K562 (cell line): ENCODE data around the gene ANO6. TPM values are rescaled to one million over a fixed set of nuclear protein-coding genes. Genes with fewer than 3 reads are reported as not detected.

Experiments
- ARID2 ChIP-seq: fragments of 450-650 bp; IDR thresholded peaks from 2 replicates; pipeline ENCODE4 v1.6.1; 2017; ENCODE audit warnings: antibody characterized with exemption, mild to moderate bottlenecking
- BCOR ChIP-seq: fragments of 450-650 bp; IDR thresholded peaks from 2 replicates; pipeline ENCODE4 v1.6.1; 2016
- CBFA2T2 ChIP-seq: fragments of 450-650 bp; conservative IDR thresholded peaks from 2 replicates; pipeline ENCODE4 v1.6.1; 2017; ENCODE audit warnings: mild to moderate bottlenecking
- ETV1 ChIP-seq: fragments of 450-650 bp; conservative IDR thresholded peaks from 2 replicates; pipeline ENCODE4 v1.6.1; 2016; ENCODE audit warnings: missing genetic modification characterization, control low read depth, low read depth, missing compliant biosample characterization
- HDAC2 ChIP-seq: fragments of 450-650 bp; IDR thresholded peaks from 2 replicates; pipeline ENCODE4 v1.6.1; 2016; ENCODE audit warnings: mild to moderate bottlenecking
- JUN ChIP-seq, 2 experiments: sonication (generic) in 1 of 2; formaldehyde crosslinking in 1 of 2; IDR thresholded peaks; 2 replicates each; pipeline versions ENCODE4 v1.6.1 to v1.8.0; 2012 to 2022; ENCODE audit warnings: borderline replicate concordance in 2 of 2, mild to moderate bottlenecking in 2 of 2, improper control_type of control experiment in 1 of 2, low read depth in 1 of 2, low read length in 1 of 2, missing genetic modification reagents in 1 of 2
- KLF13 ChIP-seq: fragments of 450-650 bp; IDR thresholded peaks from 2 replicates; pipeline ENCODE4 v1.6.1; 2016; ENCODE audit warnings: missing genetic modification characterization, low read depth, mild to moderate bottlenecking, missing compliant biosample characterization, moderate library complexity, borderline replicate concordance
- KLF16 ChIP-seq: IDR thresholded peaks from 2 replicates; pipeline ENCODE4 v1.6.1; 2016; ENCODE audit warnings: antibody characterized with exemption
- RCOR1 ChIP-seq, 2 experiments: IDR thresholded peaks; 2 replicates each; pipeline ENCODE4 v1.6.1; 2012; ENCODE audit warnings: low read depth in 2 of 2, low read length in 2 of 2, borderline replicate concordance in 1 of 2, improper control_type of control experiment in 1 of 2
- SMARCA4 ChIP-seq: fragments of 450-650 bp; IDR thresholded peaks from 2 replicates; pipeline ENCODE4 v1.6.1; 2016
- SMARCC2 ChIP-seq: fragments of 450-650 bp; IDR thresholded peaks from 2 replicates; pipeline ENCODE4 v1.6.1; 2017; ENCODE audit warnings: antibody characterized with exemption, moderate library complexity, mild to moderate bottlenecking, low read depth
- STAT5A ChIP-seq: IDR thresholded peaks from 2 replicates; pipeline ENCODE4 v1.6.1; 2012; ENCODE audit warnings: low read length, inconsistent platforms, borderline replicate concordance
- TAL1 ChIP-seq: fragments of 450-650 bp; IDR thresholded peaks from 2 replicates; pipeline ENCODE4 v1.6.1; 2016; ENCODE audit warnings: mild to moderate bottlenecking
- TFAM ChIP-seq: fragments of 250-450 bp; sonication (Bioruptor Pico); conservative IDR thresholded peaks from 2 replicates; pipeline ENCODE4 v1.5.0; 2021; ENCODE audit warnings: mild to moderate bottlenecking, moderate library complexity
- polyA plus RNA-seq, 8 experiments: library from polyadenylated mRNA; depleted of rRNA in 4 of 8; stranded (reverse) in 5 of 8; unstranded in 3 of 8; fragments of >200 nt; fragmentation: Nextera tagmentation in 2 of 8; fragmentation: Illumina TruSeq in 1 of 8; extraction: Ambion mirVana in 2 of 8; extraction: Trizol in 1 of 8; gene quantifications; 2 replicates each; pipeline versions ENCODE4 v1.2.1 to v1.2.3, GENCODE V29; 2011 to 2014; ENCODE audit warnings: inconsistent platforms in 1 of 8, missing spikeins in 1 of 8
- total RNA-seq, 7 experiments: library from RNA; depleted of rRNA in 6 of 7; stranded (reverse); fragments of >200 nt in 6 of 7; fragmentation: Illumina TruSeq in 2 of 7; extraction: Trizol in 2 of 7; gene quantifications; 2 replicates each; pipeline versions ENCODE4 v1.2.1 to v1.2.3, GENCODE V29; 2011 to 2021; ENCODE audit warnings: low replicate concordance in 1 of 7
- TF ChIP-seq, protein P1 (sequence below), 2 experiments: fragments of 450-650 bp; formaldehyde crosslinking in 1 of 2; IDR thresholded peaks; 2 replicates each; pipeline versions ENCODE4 v1.4.0 to v1.6.1; 2014 to 2020; ENCODE audit warnings: mild to moderate bottlenecking in 2 of 2, borderline replicate concordance in 1 of 2, low read depth in 1 of 2
- TF ChIP-seq, protein P2 (sequence below), 2 experiments: fragments of 450-650 bp in 1 of 2; sonication (generic) in 1 of 2; formaldehyde crosslinking in 1 of 2; IDR thresholded peaks in 1 of 2; conservative IDR thresholded peaks in 1 of 2; 2 replicates each; pipeline versions ENCODE4 v1.6.1 to v1.8.1; 2016 to 2023; ENCODE audit warnings: mild to moderate bottlenecking in 2 of 2, moderate library complexity in 2 of 2, inconsistent platforms in 1 of 2, missing genetic modification reagents in 1 of 2
- TF ChIP-seq, protein P3 (sequence below): sonication (generic); formaldehyde crosslinking; IDR thresholded peaks from 2 replicates; pipeline ENCODE4 v1.8.0; 2022; ENCODE audit warnings: mild to moderate bottlenecking, missing genetic modification reagents

ANO6 gene
- total and polyA plus RNA-seq, 9 of the 15 experiments (the other 6 are each of a cell fraction or from before 2014, with no cell fraction given): 3.5 to 24.7 (median 20.3) TPM

DNA sequence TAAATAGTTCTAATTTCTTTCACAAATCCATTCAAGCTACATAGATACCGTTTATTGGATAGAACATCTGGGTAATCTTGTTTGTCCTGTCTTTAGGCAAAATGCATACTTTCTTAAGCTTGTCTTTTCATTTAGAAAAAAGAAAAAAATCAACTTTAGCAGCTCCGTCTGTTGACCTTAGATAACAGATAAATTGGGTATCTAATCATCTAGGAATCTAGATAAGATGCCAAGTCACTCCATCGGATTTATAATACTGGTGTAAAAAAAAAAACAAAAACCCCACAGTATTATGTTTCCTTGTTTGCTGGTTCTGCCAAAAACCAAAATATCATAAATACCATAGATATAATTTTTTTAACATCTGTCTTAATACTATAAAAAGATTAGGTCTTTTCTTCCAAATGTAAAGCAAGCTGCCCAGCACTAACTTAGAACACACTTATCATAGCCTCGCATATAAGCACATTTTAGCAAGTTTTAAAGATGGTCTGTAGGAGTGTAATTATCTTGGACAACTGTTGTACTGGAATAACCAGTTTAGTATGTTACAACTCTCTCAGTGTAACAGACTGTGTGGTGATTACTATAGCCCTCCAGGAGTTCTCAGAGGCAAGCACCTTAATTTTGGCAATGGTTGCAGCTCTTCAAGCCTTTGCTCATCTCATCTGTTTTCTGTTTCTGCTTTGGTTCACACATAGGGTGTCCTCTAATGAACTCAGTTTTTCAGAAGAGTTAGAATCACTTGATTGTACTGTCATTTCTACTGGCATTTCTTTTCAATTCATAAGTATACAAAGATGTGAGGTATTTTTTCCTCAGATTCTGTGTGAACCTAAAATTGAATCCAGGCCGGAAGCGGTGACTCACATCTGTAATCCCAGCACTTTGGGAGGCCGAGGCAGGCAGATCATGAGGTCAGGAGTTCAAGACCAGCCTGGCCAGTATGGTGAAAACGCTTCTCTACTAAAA, 83.1 kb downstream of the ANO6 start (continued):
- TF ChIP-seq, protein P1, sequence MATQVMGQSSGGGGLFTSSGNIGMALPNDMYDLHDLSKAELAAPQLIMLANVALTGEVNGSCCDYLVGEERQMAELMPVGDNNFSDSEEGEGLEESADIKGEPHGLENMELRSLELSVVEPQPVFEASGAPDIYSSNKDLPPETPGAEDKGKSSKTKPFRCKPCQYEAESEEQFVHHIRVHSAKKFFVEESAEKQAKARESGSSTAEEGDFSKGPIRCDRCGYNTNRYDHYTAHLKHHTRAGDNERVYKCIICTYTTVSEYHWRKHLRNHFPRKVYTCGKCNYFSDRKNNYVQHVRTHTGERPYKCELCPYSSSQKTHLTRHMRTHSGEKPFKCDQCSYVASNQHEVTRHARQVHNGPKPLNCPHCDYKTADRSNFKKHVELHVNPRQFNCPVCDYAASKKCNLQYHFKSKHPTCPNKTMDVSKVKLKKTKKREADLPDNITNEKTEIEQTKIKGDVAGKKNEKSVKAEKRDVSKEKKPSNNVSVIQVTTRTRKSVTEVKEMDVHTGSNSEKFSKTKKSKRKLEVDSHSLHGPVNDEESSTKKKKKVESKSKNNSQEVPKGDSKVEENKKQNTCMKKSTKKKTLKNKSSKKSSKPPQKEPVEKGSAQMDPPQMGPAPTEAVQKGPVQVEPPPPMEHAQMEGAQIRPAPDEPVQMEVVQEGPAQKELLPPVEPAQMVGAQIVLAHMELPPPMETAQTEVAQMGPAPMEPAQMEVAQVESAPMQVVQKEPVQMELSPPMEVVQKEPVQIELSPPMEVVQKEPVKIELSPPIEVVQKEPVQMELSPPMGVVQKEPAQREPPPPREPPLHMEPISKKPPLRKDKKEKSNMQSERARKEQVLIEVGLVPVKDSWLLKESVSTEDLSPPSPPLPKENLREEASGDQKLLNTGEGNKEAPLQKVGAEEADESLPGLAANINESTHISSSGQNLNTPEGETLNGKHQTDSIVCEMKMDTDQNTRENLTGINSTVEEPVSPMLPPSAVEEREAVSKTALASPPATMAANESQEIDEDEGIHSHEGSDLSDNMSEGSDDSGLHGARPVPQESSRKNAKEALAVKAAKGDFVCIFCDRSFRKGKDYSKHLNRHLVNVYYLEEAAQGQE (IDR thresholded peaks at IDR 0.05; ENCODE audit: borderline replicate concordance): no peak
- TF ChIP-seq, protein P1 (CRISPR knock-in tag; IDR thresholded peaks at IDR 0.05; ENCODE audit: low read depth): no peak
- TF ChIP-seq ETV1 (tag): peak; percentile 26
- peak; percentile 37; the same call in 1 of the 2 replicates for TF ChIP-seq BCOR
- peak; percentile 71; the same call in 1 of the 2 replicates for TF ChIP-seq SMARCC2
- no peak for TF ChIP-seq ARID2
- peak; percentile 39; the same call in 1 of the 2 replicates for TF ChIP-seq KLF16
- TF ChIP-seq KLF13: no peak
- TF ChIP-seq JUN (IDR thresholded peaks at IDR 0.05; ENCODE audit: borderline replicate concordance, low read depth, low read length): peak; percentile 24; the same call in 1 of the 2 replicates
- TF ChIP-seq JUN (CRISPR knock-in tag; IDR thresholded peaks at IDR 0.05; ENCODE audit: borderline replicate concordance): no peak
- TF ChIP-seq HDAC2: 0 out of 2 replicates have a peak, but pooled peaks have one; percentile 17
- TF ChIP-seq STAT5A: peak; percentile 41; the same call in 1 of the 2 replicates
- TF ChIP-seq, protein P2, sequence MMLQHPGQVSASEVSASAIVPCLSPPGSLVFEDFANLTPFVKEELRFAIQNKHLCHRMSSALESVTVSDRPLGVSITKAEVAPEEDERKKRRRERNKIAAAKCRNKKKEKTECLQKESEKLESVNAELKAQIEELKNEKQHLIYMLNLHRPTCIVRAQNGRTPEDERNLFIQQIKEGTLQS (IDR thresholded peaks at IDR 0.05): peak; percentile 79
- TF ChIP-seq, protein P2 (CRISPR knock-in tag; conservative IDR thresholded peaks at IDR 0.05): no peak
- TF ChIP-seq TFAM (CRISPR knock-in tag): no peak
- peak in 1 of 2 experiments; percentile 40; a peak in 2 of 4 replicates for TF ChIP-seq RCOR1 (IDR thresholded peaks at IDR 0.05; ENCODE audit: borderline replicate concordance in 1 of 2, low read depth in 2 of 2, low read length in 2 of 2)
- TF ChIP-seq CBFA2T2: peak; percentile 75
- TF ChIP-seq, protein P3, sequence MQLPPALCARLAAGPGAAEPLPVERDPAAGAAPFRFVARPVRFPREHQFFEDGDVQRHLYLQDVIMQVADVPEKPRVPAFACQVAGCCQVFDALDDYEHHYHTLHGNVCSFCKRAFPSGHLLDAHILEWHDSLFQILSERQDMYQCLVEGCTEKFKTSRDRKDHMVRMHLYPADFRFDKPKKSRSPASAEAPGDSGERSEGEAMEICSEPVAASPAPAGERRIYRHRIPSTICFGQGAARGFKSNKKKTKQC (CRISPR knock-in tag): no peak
- TF ChIP-seq TAL1: peak; percentile 72
- peak; percentile 77 for TF ChIP-seq SMARCA4
